Stimulated activated CD4-positive, alpha-beta T cell treated with anti-CD3 and anti-CD28 coated beads, Interleukin-1b, Interleukin-23, amount 100 ng/mL, for 4 hours (primary cell): ENCODE results near the gene TOR1B.
A peak's percentile ranks its signal among the peaks of the same experiment; 100 is the strongest.
"Not testable (repeated sequence)": the region's sequence is repeated elsewhere in the genome, so short reads cannot be mapped to it uniquely, and the experiment has no call there.

ENCODE experiments used
- DNase-seq, 2 donors: peaks; one replicate each; pipeline ENCODE4 v3.0.0-alpha.2; 2020; ENCODE audit warnings: low read depth in 2 of 2

Gene TOR1B

DNA sequence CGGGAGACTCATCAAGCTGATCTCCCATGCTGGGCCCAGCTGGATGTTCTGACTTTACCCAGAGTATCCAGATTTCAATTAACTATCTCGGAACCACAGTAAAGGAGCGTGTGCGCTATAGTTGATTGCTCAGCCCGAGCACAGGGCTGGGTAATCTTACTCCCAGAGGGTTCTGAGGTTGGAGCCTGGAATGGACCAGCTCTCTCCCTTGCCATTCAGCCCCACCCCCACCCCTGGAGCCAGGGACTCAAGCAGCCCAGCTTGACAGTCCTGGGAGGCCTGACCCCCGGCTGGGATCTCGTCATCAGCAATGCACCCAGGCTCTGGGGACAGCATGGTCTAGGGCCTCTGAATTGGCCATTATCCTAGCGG, 26.4 kb upstream of the TOR1B start:
- DNase-seq = no peak

GRCh38 chr9:129776938-129777768, 25.8 kb upstream of the TOR1B start:
- DNase-seq = no peak

DNA sequence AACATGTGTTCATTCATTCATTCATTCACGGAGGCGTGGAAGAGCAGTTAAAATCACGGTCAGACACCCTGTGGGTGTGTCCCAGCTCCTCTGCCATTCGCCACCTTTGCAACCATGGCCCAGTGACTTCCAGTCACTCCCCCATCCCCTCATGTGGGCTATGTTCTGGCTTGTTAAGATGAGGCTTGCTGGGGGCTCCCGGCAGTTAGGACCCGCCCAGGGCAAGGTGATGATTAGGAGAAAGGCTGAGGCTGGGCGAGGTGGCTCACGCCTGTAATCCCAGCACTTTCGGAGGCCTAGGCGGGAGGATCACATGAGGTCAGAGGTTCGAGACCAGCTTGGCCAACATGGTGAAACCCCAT, 25.2 kb upstream of the TOR1B start:
- no peak for DNase-seq

- DNase-seq = no peak
These were observed 24.5 kb upstream of the TOR1B start for GRCh38 chr9:129778469-129778868.

DNA sequence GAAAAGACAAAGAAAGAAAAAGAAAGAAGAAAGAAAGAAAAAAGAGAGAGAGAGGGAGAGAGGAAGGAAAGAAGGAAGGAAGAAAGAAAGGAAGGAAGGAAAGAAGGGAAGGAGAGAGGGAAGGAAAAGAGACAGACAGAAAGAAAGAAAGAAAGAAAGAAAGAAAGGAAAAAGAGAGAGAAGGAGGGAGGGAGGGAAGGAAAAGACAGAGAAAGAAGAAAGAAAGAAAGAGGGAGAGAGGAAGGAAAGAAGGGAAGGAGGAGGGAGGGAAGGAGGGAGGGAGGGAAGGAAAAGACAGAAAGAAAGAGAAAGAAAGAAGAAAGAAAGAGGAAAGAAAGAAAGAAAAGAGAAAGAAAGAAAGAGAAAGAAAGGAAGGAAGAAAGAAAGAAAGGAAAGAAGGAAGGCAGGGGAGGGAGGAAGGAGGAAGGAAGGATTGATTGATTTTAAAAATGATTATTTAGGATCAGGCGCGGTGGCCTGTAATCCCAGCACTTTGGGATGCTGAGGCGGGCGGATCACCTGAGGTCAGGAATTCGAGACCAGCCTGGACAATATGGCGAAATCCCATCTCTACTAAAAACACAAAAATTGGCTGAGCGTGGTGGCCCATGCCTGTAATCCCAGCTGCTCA, 23.3 kb upstream of the TOR1B start:
- DNase-seq = no peak

- no peak for DNase-seq
These were observed 21.9 kb upstream of the TOR1B start for GRCh38 chr9:129781131-129781530.

DNA sequence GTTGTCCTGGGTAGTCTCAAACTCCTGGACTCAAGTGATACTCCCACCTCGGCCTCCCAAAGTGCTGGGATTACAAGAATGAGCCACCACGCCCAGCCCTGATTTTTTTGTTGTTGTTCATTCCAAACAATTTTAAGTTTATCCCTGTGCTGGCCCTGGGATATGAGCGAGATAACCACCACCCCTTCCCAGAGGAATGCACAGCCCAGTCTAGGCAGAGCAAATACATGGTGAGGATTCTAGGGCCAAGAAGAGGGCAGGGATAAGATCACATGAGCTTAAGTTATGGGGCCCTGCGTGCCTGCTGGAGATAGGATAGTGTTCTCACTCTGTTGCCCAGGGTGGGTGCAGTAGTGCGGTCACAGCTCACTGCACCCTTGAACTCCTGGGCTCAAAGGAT, 21.0 kb upstream of the TOR1B start:
- no peak for DNase-seq

GRCh38 chr9:129783516-129784361, 19.2 kb upstream of the TOR1B start:
- DNase-seq = peak; percentile 43 to 75

GRCh38 chr9:129784970-129785369, 18.0 kb upstream of the TOR1B start:
- not testable (repeated sequence) for DNase-seq

DNA sequence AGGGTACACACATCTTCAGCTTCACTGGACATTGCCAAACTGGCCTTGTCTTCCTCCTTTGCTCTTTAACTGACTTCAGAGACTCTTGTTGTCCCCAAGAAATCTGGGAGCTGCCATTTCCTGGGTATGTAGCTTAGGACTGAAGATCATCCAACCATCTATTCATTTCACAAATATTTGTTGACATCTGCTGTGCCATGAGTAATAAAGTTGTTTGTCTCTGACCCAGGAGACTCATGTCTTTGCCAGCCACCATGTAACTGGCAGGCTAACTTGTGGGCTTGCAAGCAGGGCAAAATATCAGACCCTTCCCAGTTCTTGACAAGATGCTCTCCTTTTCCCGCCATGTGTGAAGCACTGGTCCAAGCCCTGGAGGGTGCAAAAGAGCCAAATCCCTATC, 17.1 kb upstream of the TOR1B start:
- no peak for DNase-seq

DNA sequence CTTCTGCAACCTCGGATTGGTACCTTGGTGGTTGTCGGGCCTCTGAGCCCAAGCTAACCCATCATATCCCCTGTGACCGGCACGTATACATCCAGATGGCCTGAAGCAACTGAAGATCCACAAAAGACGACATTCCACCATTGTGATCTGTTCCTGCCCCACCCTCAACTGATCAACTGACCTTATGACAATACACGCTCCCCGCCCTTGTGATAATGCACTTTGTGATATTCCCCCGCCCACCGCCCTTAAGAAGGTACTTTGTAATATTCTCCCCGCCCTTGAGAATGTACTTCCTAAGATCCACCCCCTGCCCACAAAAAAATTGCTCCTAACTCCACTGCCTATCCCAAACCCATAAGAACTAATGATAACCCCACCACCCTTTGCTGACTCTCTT, 16.5 kb upstream of the TOR1B start:
- DNase-seq = no peak

DNA sequence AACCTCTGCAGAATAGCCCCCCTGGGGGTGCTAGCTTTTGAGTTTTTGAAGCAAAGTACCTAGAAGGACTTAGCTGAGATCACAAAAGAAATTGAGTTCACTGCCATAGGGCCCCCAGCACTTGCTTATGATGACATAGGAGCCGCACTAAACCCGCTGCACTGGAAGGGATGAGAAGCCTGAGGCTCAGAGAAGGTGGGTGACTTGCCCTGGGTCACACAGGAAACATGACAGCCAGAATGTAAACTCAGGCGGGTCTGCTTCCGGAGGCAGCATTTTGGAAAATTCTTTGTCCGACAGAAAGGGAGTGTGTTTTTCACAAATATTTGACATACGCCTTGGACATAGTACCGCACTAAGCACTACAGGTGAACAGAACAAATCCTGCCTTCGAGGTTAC, 8.4 kb upstream of the TOR1B start:
- no peak for DNase-seq

DNA sequence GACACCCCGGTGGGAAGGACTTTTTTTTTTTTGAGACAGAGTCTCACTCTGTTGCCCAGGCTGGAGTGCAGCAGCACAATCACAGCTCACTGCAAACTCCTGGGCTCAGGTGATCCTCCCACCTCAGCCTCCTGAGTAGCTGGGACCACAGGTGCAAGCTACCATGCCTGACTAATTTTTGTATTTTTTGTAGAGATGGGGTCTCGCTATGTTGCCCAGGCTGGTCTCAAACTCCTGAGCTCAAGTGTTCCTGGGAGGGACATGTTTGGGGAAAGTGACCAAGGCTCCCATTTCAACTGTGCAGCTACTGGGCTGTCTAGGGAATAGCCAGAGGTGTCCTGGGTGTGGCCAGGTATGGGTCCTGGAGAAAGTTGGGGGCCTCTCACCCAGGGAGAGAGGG, 7.0 kb upstream of the TOR1B start:
- DNase-seq = not testable (repeated sequence)

DNA sequence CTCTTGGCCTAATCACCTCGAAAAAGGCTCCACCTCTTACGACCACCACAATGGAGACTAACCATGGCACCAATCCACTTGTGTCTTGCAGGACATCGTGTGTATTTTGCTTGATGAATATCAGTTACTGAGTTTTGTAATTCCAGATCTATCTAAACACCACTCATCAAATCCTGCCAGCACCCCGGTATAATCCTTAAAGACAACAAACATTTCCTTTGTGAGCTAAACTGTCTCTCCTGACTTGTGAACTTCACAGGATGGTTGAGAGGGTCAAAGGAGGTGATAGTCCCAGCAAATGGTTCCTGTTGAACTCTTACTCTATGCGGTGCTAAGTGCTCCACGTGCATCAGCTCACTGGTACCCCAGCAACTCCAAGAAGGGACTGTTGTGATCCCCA, 4.0 kb upstream of the TOR1B start:
- no peak for DNase-seq

DNA sequence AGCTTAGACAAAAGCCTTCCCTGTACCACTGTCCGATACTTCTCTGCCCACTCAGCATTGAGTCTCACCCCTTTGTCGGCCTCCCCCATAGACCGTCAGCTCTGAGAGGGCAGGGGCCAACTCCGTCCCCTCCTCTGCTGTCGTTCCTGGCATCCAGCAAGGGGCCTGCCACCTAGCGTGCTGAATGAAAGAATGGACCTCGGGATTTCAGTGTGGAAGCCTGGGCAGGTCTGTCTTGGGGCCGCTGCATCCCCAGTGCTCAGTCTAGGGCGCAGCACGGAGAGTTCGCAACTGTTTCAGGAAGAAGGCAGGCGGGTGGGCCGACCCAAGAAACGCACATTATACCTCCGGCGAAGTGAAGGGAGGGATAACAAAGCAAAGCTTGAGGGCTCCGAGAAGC, 1.5 kb upstream of the TOR1B start:
- no peak for DNase-seq

DNA sequence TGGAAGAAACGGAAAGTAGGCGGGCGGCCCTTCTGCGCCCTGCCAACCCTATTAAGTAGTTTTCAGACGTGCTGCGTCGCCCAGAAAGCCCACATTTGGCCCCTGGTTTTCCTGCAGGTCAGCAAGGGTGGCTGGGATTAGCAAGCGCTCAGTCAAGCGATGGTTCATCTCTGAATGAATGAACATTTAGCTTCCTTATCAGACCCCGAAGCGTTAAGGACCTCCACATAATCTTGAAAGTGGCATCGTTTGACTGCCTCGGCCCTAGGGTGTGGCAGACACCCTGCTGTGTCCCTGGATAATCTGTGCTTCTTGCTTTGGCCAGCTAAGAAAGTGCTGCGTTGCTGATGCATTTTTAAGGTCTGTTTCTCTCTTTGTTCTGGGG, 684 bp downstream of the TOR1B start:
- DNase-seq = no peak

DNA sequence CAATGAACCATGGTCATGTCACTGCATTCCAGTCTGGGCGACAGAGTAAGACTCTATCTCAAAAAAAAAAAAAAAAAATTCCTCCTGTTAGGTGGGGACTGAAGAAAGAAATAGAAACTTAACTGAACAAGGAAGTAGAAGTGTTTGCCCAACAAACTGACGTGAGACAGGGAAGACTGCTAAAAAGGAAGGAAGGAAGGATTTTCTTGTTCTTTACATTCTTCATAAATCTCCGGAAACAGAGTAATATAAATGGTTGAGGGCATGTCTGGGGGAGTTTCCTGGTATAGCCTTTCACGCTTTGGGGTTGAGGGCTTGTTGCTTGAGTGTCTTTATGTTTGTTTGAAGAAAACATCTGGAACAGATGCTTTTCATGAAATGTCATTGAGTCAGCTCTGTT, 3.1 kb downstream of the TOR1B start:
- no peak for DNase-seq

DNA sequence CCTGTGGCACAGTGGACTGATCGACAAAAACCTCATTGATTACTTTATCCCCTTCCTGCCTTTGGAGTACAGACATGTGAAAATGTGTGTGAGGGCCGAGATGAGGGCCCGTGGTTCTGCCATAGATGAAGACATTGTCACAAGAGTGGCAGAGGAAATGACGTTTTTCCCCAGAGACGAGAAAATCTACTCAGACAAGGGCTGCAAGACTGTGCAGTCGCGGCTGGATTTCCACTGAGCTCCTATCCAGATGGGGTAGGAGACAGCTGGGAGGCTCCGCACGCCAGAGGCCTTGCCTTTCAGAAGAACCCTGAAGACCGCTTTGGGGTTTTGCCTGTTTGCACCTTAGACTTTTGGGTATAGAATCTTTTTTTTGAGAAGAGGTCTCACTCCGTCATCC, 6.4 kb downstream of the TOR1B start:
- DNase-seq = no peak

DNA sequence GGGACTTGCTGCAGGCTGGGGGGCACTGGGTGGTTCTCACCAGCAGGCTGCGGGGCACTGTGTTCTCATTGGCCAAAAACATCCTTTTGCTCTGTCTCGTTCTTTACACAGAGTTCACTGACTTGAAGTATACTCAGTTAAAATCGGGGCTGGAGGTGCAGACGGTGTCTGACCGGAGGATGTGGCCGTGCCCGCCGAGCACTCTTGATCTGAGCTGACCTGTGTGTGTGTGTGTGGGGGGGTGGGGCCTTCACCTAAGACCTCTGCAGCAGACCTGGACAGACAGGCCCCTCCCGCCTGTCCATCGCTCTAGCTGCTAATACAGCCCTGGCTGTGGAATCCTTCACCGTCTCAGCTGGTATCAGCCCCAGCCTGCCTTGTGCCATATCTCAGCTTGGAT, 7.1 kb downstream of the TOR1B start:
- no peak for DNase-seq

- no peak for DNase-seq
These were observed 7.8 kb downstream of the TOR1B start for GRCh38 chr9:129810788-129811187.

- no peak for DNase-seq
These were observed 9.0 kb downstream of the TOR1B start for GRCh38 chr9:129811967-129812363.

- DNase-seq = no peak
These were observed 9.4 kb downstream of the TOR1B start for GRCh38 chr9:129812385-129812784.

GRCh38 chr9:129813661-129814060, 10.7 kb downstream of the TOR1B start:
- no peak for DNase-seq
